Effector memory CD4-positive, alpha-beta T cell (primary cell): ENCODE results near the gene CEACAM7.

Experiments used
- DNase-seq, 3 donors: peaks; one replicate each; pipeline ENCODE4 v3.0.0-alpha.2; 2020
- H3K27ac ChIP-seq: 2 replicates; pipeline ENCODE4 v1.7.0; 2013; ENCODE audit warnings: mild to moderate bottlenecking, low read length, moderate library complexity; ENCODE audit not compliant: insufficient read depth, poor library complexity, severe bottlenecking
- H3K27me3 ChIP-seq: replicated peaks from 2 replicates; pipeline ENCODE4 v1.7.0; 2013; ENCODE audit warnings: mild to moderate bottlenecking, low read length; ENCODE audit not compliant: insufficient read depth, control insufficient read depth, poor library complexity, severe bottlenecking
- H3K36me3 ChIP-seq: 2 replicates; pipeline ENCODE4 v1.7.0; 2013; ENCODE audit warnings: mild to moderate bottlenecking, low read length, moderate library complexity; ENCODE audit not compliant: control insufficient read depth, insufficient read depth
- H3K4me1 ChIP-seq: 2 replicates; pipeline ENCODE4 v1.7.0; 2013; ENCODE audit warnings: low read length, mild to moderate bottlenecking; ENCODE audit not compliant: control insufficient read depth, insufficient read depth, poor library complexity, severe bottlenecking
- H3K4me3 ChIP-seq: 2 replicates; pipeline ENCODE4 v1.7.0; 2013; ENCODE audit warnings: low read length, low read depth, mild to moderate bottlenecking; ENCODE audit not compliant: insufficient read depth, poor library complexity, severe bottlenecking
- H3K9me3 ChIP-seq: 2 replicates; pipeline ENCODE4 v1.7.0; 2013; ENCODE audit warnings: mild to moderate bottlenecking, low read length, moderate library complexity; ENCODE audit not compliant: control insufficient read depth
- total RNA-seq, 3 donors: gene quantifications; one replicate each; lab custom pipeline; 2026; lab: John Stamatoyannopoulos, UW

CEACAM7 gene
- total RNA-seq, result 0 reads per million in 3 donors

GRCh38 chr19:41688098-41688497, at the start of gene CEACAM7:
TSS of gene CEACAM7 (minus strand) at chr19:41688270. CDS start at chr19:41688165, 105 bp downstream.
- DNase-seq, result no peak

GRCh38 chr19:41735071-41735600, 47.1 kb upstream of the CEACAM7 start:
- no peaks in the 10 kb centered on the region for H3K4me1 ChIP-seq
- H3K9me3 ChIP-seq, result no peaks in the 10 kb centered on the region
- DNase-seq, result no peak
- H3K36me3 ChIP-seq, result no peaks in the 10 kb centered on the region
- no peaks in the 10 kb centered on the region for H3K27me3 ChIP-seq
- no peak overlapping the region for H3K4me3 ChIP-seq
- no peak overlapping the region for H3K27ac ChIP-seq

More at GRCh38 chr19:41688098-41688497, at the start of gene CEACAM7:
- Histone ChIP-seq H3K4me3 (no peak within 1 kb of the TSS), H3K9me3 (no peaks in the 10 kb centered on the region), H3K36me3 (no peaks in the 10 kb centered on the region), H3K27me3 (peaks cover 3% of the 10 kb centered on the region), H3K4me1 (no peaks in the 10 kb centered on the region), H3K27ac (no peak within 1 kb of the TSS)

- H3K4me3 ChIP-seq, result no peak overlapping the region
- DNase-seq, result no peak
- no peaks in the 10 kb centered on the region for H3K36me3 ChIP-seq
- no peaks in the 10 kb centered on the region for H3K4me1 ChIP-seq
- no peaks in the 10 kb centered on the region for H3K9me3 ChIP-seq
- H3K27me3 ChIP-seq, result no peaks in the 10 kb centered on the region
- H3K27ac ChIP-seq, result no peak overlapping the region
Measured at GRCh38 chr19:41734585-41734984, 46.5 kb upstream of the CEACAM7 start.

- H3K27ac ChIP-seq, result no peak overlapping the region
Measured at GRCh38 chr19:41734156-41734555, 46.1 kb upstream of the CEACAM7 start.

GRCh38 chr19:41726493-41726892, 38.4 kb upstream of the CEACAM7 start:
- H3K9me3 ChIP-seq, result no peaks in the 10 kb centered on the region
- H3K4me1 ChIP-seq, result no peaks in the 10 kb centered on the region
- H3K36me3 ChIP-seq, result no peaks in the 10 kb centered on the region
- H3K4me3 ChIP-seq, result no peak overlapping the region
- peaks cover 2% of the 10 kb centered on the region for H3K27me3 ChIP-seq
- no peak for DNase-seq
- H3K27ac ChIP-seq, result no peak overlapping the region

More at GRCh38 chr19:41734156-41734555, 46.1 kb upstream of the CEACAM7 start:
- Histone ChIP-seq H3K36me3 (no peaks in the 10 kb centered on the region), H3K4me1 (no peaks in the 10 kb centered on the region), H3K4me3 (no peak overlapping the region), H3K9me3 (no peaks in the 10 kb centered on the region), H3K27me3 (no peaks in the 10 kb centered on the region)
- DNase-seq, result no peak

- H3K36me3 ChIP-seq, result no peaks in the 10 kb centered on the region
- no peaks in the 10 kb centered on the region for H3K4me1 ChIP-seq
- no peak overlapping the region for H3K4me3 ChIP-seq
- H3K27me3 ChIP-seq, result no peaks in the 10 kb centered on the region
- H3K27ac ChIP-seq, result no peak overlapping the region
- DNase-seq, result no peak
- no peaks in the 10 kb centered on the region for H3K9me3 ChIP-seq
Measured at GRCh38 chr19:41720103-41720502, 32.0 kb upstream of the CEACAM7 start.

- Histone ChIP-seq H3K4me3 (no peak overlapping the region), H3K27ac (no peak overlapping the region), H3K36me3 (no peaks in the 10 kb centered on the region), H3K27me3 (no peaks in the 10 kb centered on the region), H3K9me3 (no peaks in the 10 kb centered on the region), H3K4me1 (no peaks in the 10 kb centered on the region)
- DNase-seq, result no peak
Measured at GRCh38 chr19:41718761-41719160, 30.7 kb upstream of the CEACAM7 start.

- no peaks in the 10 kb centered on the region for H3K9me3 ChIP-seq
- H3K36me3 ChIP-seq, result no peaks in the 10 kb centered on the region
- H3K27me3 ChIP-seq, result no peaks in the 10 kb centered on the region
- H3K27ac ChIP-seq, result no peak overlapping the region
- H3K4me3 ChIP-seq, result no peak overlapping the region
- DNase-seq, result no peak
- H3K4me1 ChIP-seq, result no peaks in the 10 kb centered on the region
Measured at GRCh38 chr19:41714598-41714997, 26.5 kb upstream of the CEACAM7 start.

GRCh38 chr19:41711376-41712261, 23.5 kb upstream of the CEACAM7 start:
- H3K27ac ChIP-seq, result no peak overlapping the region
- H3K27me3 ChIP-seq, result peaks cover 3% of the 10 kb centered on the region
- DNase-seq, result no peak
- no peaks in the 10 kb centered on the region for H3K9me3 ChIP-seq
- no peak overlapping the region for H3K4me3 ChIP-seq
- no peaks in the 10 kb centered on the region for H3K36me3 ChIP-seq
- no peaks in the 10 kb centered on the region for H3K4me1 ChIP-seq

- Histone ChIP-seq H3K27me3 (peaks cover 4% of the 10 kb centered on the region), H3K4me3 (no peak overlapping the region), H3K4me1 (no peaks in the 10 kb centered on the region), H3K27ac (no peak overlapping the region), H3K36me3 (no peaks in the 10 kb centered on the region), H3K9me3 (no peaks in the 10 kb centered on the region)
- no peak for DNase-seq
Measured at GRCh38 chr19:41709951-41710645, 22.0 kb upstream of the CEACAM7 start.
